IMR-90 (cell line): ENCODE measurements around the gene GALNT8. TPM values are rescaled to one million over a fixed set of nuclear protein-coding genes. Genes with fewer than 3 reads are reported as not detected.

ENCODE experiments used
- ATAC-seq: fragments of 200-7000 bp; cut with Tn5 transposase; 2 replicates; pipeline ENCODE4 v1.9.1; 2020; ENCODE audit warnings: low read depth, mild to moderate bottlenecking, moderate library complexity
- BruUV-seq: library from RNA; stranded (reverse); fragments of 400-500 nt; replicated peaks from 2 replicates; lab custom pipeline; 2021; lab: Mats Ljungman, UMichigan
- CTCF ChIA-PET: fragments of 300-600 bp; formaldehyde crosslinking; extraction: SDS; loops from one replicate; lab custom pipeline; 2021; ENCODE audit warnings: antibody characterized with exemption; lab: Yijun Ruan, JAX
- POLR2A ChIA-PET: fragments of 300-600 bp; sonication (Branson Sonifier 250); formaldehyde crosslinking; loops from one replicate; lab custom pipeline; 2022; ENCODE audit warnings: antibody characterized with exemption; ENCODE audit not compliant: unreplicated experiment; lab: Charles Lee
- DNase-seq: peaks from one replicate; pipeline ENCODE4 v3.0.0; 2013
- H2AFZ ChIP-seq: replicated peaks from 2 replicates; pipeline ENCODE3; 2013; ENCODE audit warnings: low read length, mild to moderate bottlenecking; ENCODE audit not compliant: poor library complexity
- H2AK5ac ChIP-seq: 2 replicates; pipeline ENCODE4 v1.6.1; 2013; ENCODE audit warnings: low read depth, low read length, inconsistent platforms
- H2AK9ac ChIP-seq: replicated peaks from 2 replicates; pipeline ENCODE3; 2013; ENCODE audit warnings: mild to moderate bottlenecking, low read depth, low read length, moderate library complexity; ENCODE audit not compliant: poor library complexity
- H2BK120ac ChIP-seq: 2 replicates; pipeline ENCODE4 v1.6.1; 2013; ENCODE audit warnings: low read depth, low read length, inconsistent platforms
- H2BK15ac ChIP-seq: 3 replicates; pipeline ENCODE4 v1.6.1; 2013; ENCODE audit warnings: low read depth, low read length, inconsistent platforms
- H2BK20ac ChIP-seq: 2 replicates; pipeline ENCODE4 v1.6.1; 2013; ENCODE audit warnings: low read depth, mild to moderate bottlenecking, inconsistent platforms, low read length, moderate library complexity
- H2BK5ac ChIP-seq: 2 replicates; pipeline ENCODE4 v1.6.1; 2013; ENCODE audit warnings: mild to moderate bottlenecking, low read depth, low read length, inconsistent platforms; ENCODE audit not compliant: poor library complexity, severe bottlenecking
- H3K14ac ChIP-seq: replicated peaks from 2 replicates; pipeline ENCODE4 v1.6.1; 2013; ENCODE audit warnings: low read depth, low read length, inconsistent platforms
- H3K18ac ChIP-seq: 2 replicates; pipeline ENCODE4 v1.6.1; 2013; ENCODE audit warnings: low read depth, low read length, control low read depth
- H3K23ac ChIP-seq: 2 replicates; pipeline ENCODE4 v1.6.1; 2013; ENCODE audit warnings: low read depth, low read length, inconsistent platforms
- H3K27ac ChIP-seq: 2 replicates; pipeline ENCODE4 v1.5.1; 2013; ENCODE audit warnings: mild to moderate bottlenecking, control low read depth, low read length; ENCODE audit not compliant: insufficient read depth
- H3K27me3 ChIP-seq: 2 replicates; pipeline ENCODE4 v1.6.1; 2013; ENCODE audit warnings: low read length; ENCODE audit not compliant: control insufficient read depth, insufficient read depth
- H3K36me3 ChIP-seq: 2 replicates; pipeline ENCODE4 v1.6.1; 2013; ENCODE audit warnings: low read length, mixed read lengths; ENCODE audit not compliant: control insufficient read depth, insufficient read depth
- H3K4ac ChIP-seq: 2 replicates; pipeline ENCODE4 v1.6.1; 2013; ENCODE audit warnings: low read depth, low read length, inconsistent platforms
- H3K4me1 ChIP-seq: 2 replicates; pipeline ENCODE4 v1.6.1; 2013; ENCODE audit warnings: low read length, mixed read lengths; ENCODE audit not compliant: control insufficient read depth, insufficient read depth
- H3K4me2 ChIP-seq: 2 replicates; pipeline ENCODE4 v1.6.1; 2013; ENCODE audit warnings: low read depth, mild to moderate bottlenecking, control low read depth, low read length, moderate library complexity
- H3K4me3 ChIP-seq: 2 replicates; pipeline ENCODE4 v1.5.1; 2013; ENCODE audit warnings: low read depth, mild to moderate bottlenecking, control low read depth, low read length, moderate library complexity; ENCODE audit not compliant: insufficient read depth
- H3K56ac ChIP-seq: 2 replicates; pipeline ENCODE4 v1.6.1; 2013; ENCODE audit warnings: low read length, inconsistent platforms; ENCODE audit not compliant: insufficient read depth; ENCODE audit errors: extremely low read depth
- H3K79me1 ChIP-seq, 2 experiments: 2 replicates each; pipeline ENCODE4 v1.6.1; 2013; ENCODE audit warnings: low read length in 2 of 2, inconsistent platforms in 1 of 2, low read depth in 1 of 2
- H3K9ac ChIP-seq: 2 replicates; pipeline ENCODE4 v1.6.1; 2013; ENCODE audit warnings: low read depth, low read length, control low read depth
- H3K9me1 ChIP-seq: 2 replicates; pipeline ENCODE4 v1.6.1; 2013; ENCODE audit warnings: low read length, inconsistent platforms; ENCODE audit not compliant: insufficient read depth
- H3K9me3 ChIP-seq: 2 replicates; pipeline ENCODE4 v1.6.1; 2013; ENCODE audit warnings: low read length; ENCODE audit not compliant: control insufficient read depth, insufficient read depth
- H4K20me1 ChIP-seq: 2 replicates; pipeline ENCODE4 v1.6.1; 2013; ENCODE audit warnings: low read length, inconsistent platforms; ENCODE audit not compliant: insufficient read depth
- H4K5ac ChIP-seq: 2 replicates; pipeline ENCODE4 v1.6.1; 2013; ENCODE audit warnings: mild to moderate bottlenecking, low read depth, low read length, control low read depth
- H4K8ac ChIP-seq, 2 experiments: 2 replicates each; pipeline ENCODE4 v1.6.1; 2013; ENCODE audit warnings: low read depth in 2 of 2, low read length in 2 of 2, control low read depth in 1 of 2, inconsistent platforms in 1 of 2
- H4K91ac ChIP-seq: 2 replicates; pipeline ENCODE4 v1.6.1; 2013; ENCODE audit warnings: low read depth, low read length, inconsistent platforms; ENCODE audit not compliant: insufficient read depth
- CEBPB ChIP-seq: IDR thresholded peaks from 2 replicates; pipeline ENCODE4 v1.6.1; 2012; ENCODE audit warnings: low read depth, low read length, improper control_type of control experiment
- CHD1 ChIP-seq: IDR thresholded peaks from 2 replicates; pipeline ENCODE4 v1.6.1; 2012; ENCODE audit warnings: low read depth, low read length, improper control_type of control experiment
- FOS ChIP-seq: fragments of 150-350 bp; IDR thresholded peaks from 2 replicates; pipeline ENCODE4 v1.6.1; 2016; ENCODE audit warnings: low read depth, low read length
- MAFK ChIP-seq: IDR thresholded peaks from 2 replicates; pipeline ENCODE4 v1.6.1; 2012; ENCODE audit warnings: low read depth, low read length, improper control_type of control experiment
- MAZ ChIP-seq: IDR thresholded peaks from 2 replicates; pipeline ENCODE4 v1.6.1; 2012; ENCODE audit warnings: low read depth, mild to moderate bottlenecking, low read length, improper control_type of control experiment, moderate library complexity, borderline replicate concordance
- NFE2L2 ChIP-seq: fragments of 150-350 bp; IDR thresholded peaks from 2 replicates; pipeline ENCODE4 v1.6.1; 2016; ENCODE audit warnings: low read depth, mild to moderate bottlenecking, low read length
- POLR2A ChIP-seq: IDR thresholded peaks from 2 replicates; pipeline ENCODE4 v1.6.1; 2012; ENCODE audit warnings: mild to moderate bottlenecking, low read depth, low read length
- RCOR1 ChIP-seq: IDR thresholded peaks from 2 replicates; pipeline ENCODE4 v1.6.1; 2012; ENCODE audit warnings: mild to moderate bottlenecking, low read length, improper control_type of control experiment; ENCODE audit not compliant: insufficient replicate concordance
- RFX5 ChIP-seq: IDR thresholded peaks from 2 replicates; pipeline ENCODE4 v1.8.0; 2012; ENCODE audit warnings: low read depth, mild to moderate bottlenecking, low read length, moderate library complexity
- SMC3 ChIP-seq: fragments of 150-350 bp; IDR thresholded peaks from 2 replicates; pipeline ENCODE4 v1.6.1; 2016; ENCODE audit warnings: low read depth, mild to moderate bottlenecking, antibody characterized with exemption, low read length, moderate library complexity
- WGBS, 2 experiments: methylation state at CpG; one replicate each; pipeline versions ENCODE4 v1.1.5 to v1.1.7; 2013; ENCODE audit warnings: missing lambda C conversion rate in 2 of 2; ENCODE audit not compliant: insufficient read length in 1 of 2; ENCODE audit errors: extremely low coverage in 2 of 2; 5-methylcytosine and 5-hydroxymethylcytosine counted together
- dilution Hi-C: fragments of 300-500 bp; cut with HindIII; formaldehyde crosslinking; loops from one replicate; pipeline ENCODE4 v1.14.3; 2018; ENCODE audit warnings: low sequenced_read_pairs; ENCODE audit not compliant: unreplicated experiment
- in situ Hi-C: fragments of 300-500 bp; cut with MboI; formaldehyde crosslinking; loops from 3 replicates; pipeline ENCODE4 v1.14.3; 2019; ENCODE audit warnings: low sequenced_read_pairs, inconsistent platforms, mixed read lengths
- intact Hi-C: fragments of 100-400 bp; cut with micrococcal nuclease; formaldehyde crosslinking; loops from 2 replicates; pipeline ENCODE4 v1.10.0; 2022
- polyA plus RNA-seq, 3 experiments: library from polyadenylated mRNA; depleted of rRNA; stranded (reverse); fragments of >200 nt; gene quantifications; 2 replicates each; pipeline ENCODE4 v1.2.3, GENCODE V29; 2012; ENCODE audit warnings: low replicate concordance in 1 of 3
- total RNA-seq: library from RNA; depleted of rRNA; stranded (reverse); fragments of >200 nt; gene quantifications from 2 replicates; pipeline ENCODE4 v1.2.3, GENCODE V29; 2012
- TF ChIP-seq, protein P1 (sequence below): conservative IDR thresholded peaks from 2 replicates; pipeline ENCODE4 v1.5.1; 2012; ENCODE audit warnings: mild to moderate bottlenecking, low read depth, low read length, improper control_type of control experiment
- TF ChIP-seq, protein P2 (sequence below): fragments of 150-350 bp; IDR thresholded peaks from 2 replicates; pipeline ENCODE4 v1.6.1; 2016; ENCODE audit warnings: low read depth, mild to moderate bottlenecking, low read length, moderate library complexity, borderline replicate concordance

The GALNT8 gene
- total and polyA plus RNA-seq, 2 of the 4 experiments (the other 2 are of a cell fraction), result not detected

DNA sequence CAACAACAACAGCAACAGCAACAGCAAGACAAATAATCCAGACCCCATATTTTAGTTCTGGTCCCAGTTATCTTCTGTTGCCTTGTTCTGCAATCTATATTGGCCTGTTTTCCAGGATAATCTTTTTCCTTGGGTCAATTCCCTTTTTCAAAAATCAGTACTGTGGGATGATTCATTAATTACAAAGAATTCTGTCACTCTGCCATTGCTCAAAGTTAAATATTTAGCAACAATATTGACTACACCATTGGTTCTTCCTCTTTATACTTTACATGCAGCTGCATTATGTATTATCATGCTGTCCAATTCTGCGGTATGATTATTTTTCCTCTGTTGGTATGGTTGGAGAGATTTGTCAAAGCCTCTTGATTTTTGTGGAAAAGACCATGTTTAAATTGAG, 10.1 kb upstream of the GALNT8 start:
- no TSS peak for BruUV-seq
- H3K27ac ChIP-seq, result no peak overlapping the region

More for the DNA sequence above, 10.1 kb upstream of the GALNT8 start:
- no peak overlapping the region for H2AFZ ChIP-seq
- no peaks in the 10 kb centered on the region for H3K36me3 ChIP-seq
- in situ Hi-C loops, result no loop called here
- no peaks in the 10 kb centered on the region for H4K20me1 ChIP-seq
- H3K4ac ChIP-seq, result no peak overlapping the region
- H2BK15ac ChIP-seq, result no peak overlapping the region
- intact Hi-C loops, result no loop called here
- no peak overlapping the region for H4K91ac ChIP-seq
- H4K5ac ChIP-seq, result no peak overlapping the region
- no peak overlapping the region for H2BK20ac ChIP-seq
- H2BK5ac ChIP-seq, result no peak overlapping the region
- no peaks in the 10 kb centered on the region for H3K4me1 ChIP-seq
- no peak overlapping the region for H4K8ac ChIP-seq
- ChIA-PET CTCF (no interaction called here), POLR2A (no interaction called here)
- WGBS, 2 experiments, result no CpG with 5 or more reads among the region's 1 CpG
- H3K23ac ChIP-seq, result no peak overlapping the region
- no peaks in the 10 kb centered on the region for H3K9me1 ChIP-seq
- no peak overlapping the region for H3K4me2 ChIP-seq
- no peak overlapping the region for H2AK9ac ChIP-seq
- no peak overlapping the region for H3K56ac ChIP-seq
- no peak overlapping the region for H3K4me3 ChIP-seq
- no peak overlapping the region for H2BK120ac ChIP-seq
- TF ChIP-seq, protein P1, sequence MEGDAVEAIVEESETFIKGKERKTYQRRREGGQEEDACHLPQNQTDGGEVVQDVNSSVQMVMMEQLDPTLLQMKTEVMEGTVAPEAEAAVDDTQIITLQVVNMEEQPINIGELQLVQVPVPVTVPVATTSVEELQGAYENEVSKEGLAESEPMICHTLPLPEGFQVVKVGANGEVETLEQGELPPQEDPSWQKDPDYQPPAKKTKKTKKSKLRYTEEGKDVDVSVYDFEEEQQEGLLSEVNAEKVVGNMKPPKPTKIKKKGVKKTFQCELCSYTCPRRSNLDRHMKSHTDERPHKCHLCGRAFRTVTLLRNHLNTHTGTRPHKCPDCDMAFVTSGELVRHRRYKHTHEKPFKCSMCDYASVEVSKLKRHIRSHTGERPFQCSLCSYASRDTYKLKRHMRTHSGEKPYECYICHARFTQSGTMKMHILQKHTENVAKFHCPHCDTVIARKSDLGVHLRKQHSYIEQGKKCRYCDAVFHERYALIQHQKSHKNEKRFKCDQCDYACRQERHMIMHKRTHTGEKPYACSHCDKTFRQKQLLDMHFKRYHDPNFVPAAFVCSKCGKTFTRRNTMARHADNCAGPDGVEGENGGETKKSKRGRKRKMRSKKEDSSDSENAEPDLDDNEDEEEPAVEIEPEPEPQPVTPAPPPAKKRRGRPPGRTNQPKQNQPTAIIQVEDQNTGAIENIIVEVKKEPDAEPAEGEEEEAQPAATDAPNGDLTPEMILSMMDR, result no peak
- TF ChIP-seq CEBPB, result no peak
- TF ChIP-seq FOS, result no peak
- TF ChIP-seq, protein P2, sequence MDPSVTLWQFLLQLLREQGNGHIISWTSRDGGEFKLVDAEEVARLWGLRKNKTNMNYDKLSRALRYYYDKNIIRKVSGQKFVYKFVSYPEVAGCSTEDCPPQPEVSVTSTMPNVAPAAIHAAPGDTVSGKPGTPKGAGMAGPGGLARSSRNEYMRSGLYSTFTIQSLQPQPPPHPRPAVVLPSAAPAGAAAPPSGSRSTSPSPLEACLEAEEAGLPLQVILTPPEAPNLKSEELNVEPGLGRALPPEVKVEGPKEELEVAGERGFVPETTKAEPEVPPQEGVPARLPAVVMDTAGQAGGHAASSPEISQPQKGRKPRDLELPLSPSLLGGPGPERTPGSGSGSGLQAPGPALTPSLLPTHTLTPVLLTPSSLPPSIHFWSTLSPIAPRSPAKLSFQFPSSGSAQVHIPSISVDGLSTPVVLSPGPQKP, result no peak
- no peak for TF ChIP-seq RFX5
- TF ChIP-seq NFE2L2, result no peak
- no peak for TF ChIP-seq RCOR1
- no peak for TF ChIP-seq SMC3
- no peak for TF ChIP-seq MAZ
- TF ChIP-seq POLR2A, result no peak
- no peak for TF ChIP-seq MAFK
- TF ChIP-seq CHD1, result no peak
- H3K9me3 ChIP-seq, result no peaks in the 10 kb centered on the region
- no peak overlapping the region for H2AK5ac ChIP-seq
- H3K9ac ChIP-seq, result no peak overlapping the region
- no peak overlapping the region for H3K14ac ChIP-seq
- no peak overlapping the region for H3K18ac ChIP-seq
- no peaks in the 10 kb centered on the region for H3K79me1 ChIP-seq
- dilution Hi-C loops, result no loop called here
- DNase-seq (no peak), ATAC-seq (no peak)
- H3K27me3 ChIP-seq, result no peaks in the 10 kb centered on the region
